ENCODE results near the gene TBC1D22A. TPM values are rescaled to one million over a fixed set of nuclear protein-coding genes. Genes with fewer than 3 reads are reported as not detected.

The TBC1D22A gene
- total RNA-seq, 2 donors from 2014 or later, result 29.5 to 34.8 TPM

DNA sequence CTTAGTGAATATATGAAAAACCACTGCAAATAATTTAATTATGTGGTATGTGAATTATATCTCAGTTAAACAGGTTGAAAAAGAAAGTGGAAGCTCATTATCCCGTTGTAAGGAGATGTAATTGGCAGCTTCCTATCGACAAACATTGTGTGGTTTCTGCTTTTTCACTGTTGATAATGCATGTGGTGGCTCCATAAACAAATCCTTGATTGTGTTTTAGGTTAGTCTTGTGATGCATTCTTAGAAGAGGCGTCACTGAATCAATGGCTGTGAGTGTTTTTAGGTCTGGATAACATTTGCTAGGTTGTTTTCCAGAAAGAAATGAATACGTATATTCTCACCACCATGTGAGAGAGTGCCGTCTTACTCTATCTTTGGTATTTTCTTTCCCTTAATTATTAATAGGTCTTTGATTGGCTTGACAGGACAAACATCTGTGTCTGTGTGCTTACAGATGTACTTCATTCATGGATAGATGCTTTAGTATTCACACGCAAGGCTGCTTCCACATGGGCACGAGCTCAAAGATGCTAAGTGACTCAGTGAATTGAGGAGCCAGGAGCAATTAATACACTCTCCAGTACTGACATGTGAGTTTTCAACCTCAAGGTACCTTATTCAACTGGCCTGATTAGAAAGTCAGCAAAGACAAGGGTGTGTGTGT lies 166.7 kb downstream of the TBC1D22A start:
- DNase-seq, result no peak
- no peaks in the 10 kb centered on the region for H3K9me3 Mint-ChIP-seq
- H3K4me3 Mint-ChIP-seq, result no peak overlapping the region
- no peaks in the 10 kb centered on the region for H3K27me3 Mint-ChIP-seq (ENCODE audit: low read depth)
- no peaks in the 10 kb centered on the region for H3K36me3 Mint-ChIP-seq (ENCODE audit: insufficient read depth in 2 of 2)
- H3K4me1 Mint-ChIP-seq (ENCODE audit: low read depth), result peaks cover 9% of the 10 kb centered on the region
- no peak for ATAC-seq (replicated peaks in 1 of 2)
- H3K27ac Mint-ChIP-seq, result no peak overlapping the region

DNA sequence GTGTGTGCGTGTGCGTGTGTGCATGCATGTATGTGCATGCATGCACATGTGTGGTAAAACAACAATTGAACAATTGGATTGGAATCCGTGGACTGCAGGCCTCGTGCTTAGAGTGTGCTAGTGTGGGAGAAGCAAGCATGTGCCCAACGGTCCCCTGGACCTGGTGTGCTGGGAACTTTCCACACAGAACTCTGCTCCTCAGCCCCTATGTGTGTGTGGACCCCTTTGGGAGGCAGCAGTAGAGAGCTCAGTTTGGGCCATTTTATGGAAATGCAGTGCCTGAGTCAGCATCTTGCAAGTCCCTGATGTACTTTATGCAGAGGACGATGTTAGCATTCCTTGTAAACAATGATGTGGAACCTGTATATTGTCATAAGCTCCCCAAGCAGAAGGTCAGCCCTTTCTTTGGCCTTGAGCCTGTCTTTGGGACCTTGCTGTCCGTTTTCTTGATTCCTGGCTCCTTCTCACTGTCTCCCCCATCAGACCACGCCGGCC lies 167.3 kb downstream of the TBC1D22A start:
- Mint-ChIP-seq H3K27me3 (ENCODE audit: low read depth) (no peaks in the 10 kb centered on the region), H3K4me1 (ENCODE audit: low read depth) (peaks cover 15% of the 10 kb centered on the region), H3K4me3 (no peak overlapping the region), H3K36me3 (ENCODE audit: insufficient read depth in 2 of 2) (no peaks in the 10 kb centered on the region), H3K27ac (no peak overlapping the region), H3K9me3 (no peaks in the 10 kb centered on the region)
- no peak for DNase-seq
- no peak for ATAC-seq (replicated peaks in 1 of 2)

DNA sequence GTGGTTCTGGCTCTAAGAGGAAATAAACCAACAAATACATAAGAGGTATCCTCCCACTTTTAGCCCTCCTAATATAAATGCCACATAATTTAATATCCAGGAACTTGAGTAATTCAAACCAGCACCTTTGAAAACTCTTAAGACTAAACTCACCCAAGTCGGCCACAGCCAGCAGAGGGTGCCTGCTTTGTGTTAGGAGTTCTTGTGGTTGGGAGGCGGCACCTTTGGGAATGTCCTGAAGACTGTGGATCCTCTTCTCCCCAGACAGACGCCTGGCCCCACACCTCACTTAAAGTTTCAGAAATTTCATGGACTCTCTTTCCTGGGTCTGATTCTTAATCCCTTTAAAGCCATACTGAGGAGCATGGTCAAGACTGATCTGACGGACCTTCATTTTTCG lies 169.0 kb downstream of the TBC1D22A start:
- ATAC-seq (replicated peaks in 1 of 2) (no peak), DNase-seq (no peak)
- H3K4me1 Mint-ChIP-seq (ENCODE audit: low read depth), result peaks cover 18% of the 10 kb centered on the region
- H3K9me3 Mint-ChIP-seq, result no peaks in the 10 kb centered on the region
- H3K4me3 Mint-ChIP-seq, result no peak overlapping the region
- no peaks in the 10 kb centered on the region for H3K36me3 Mint-ChIP-seq (ENCODE audit: insufficient read depth in 2 of 2)
- no peak overlapping the region for H3K27ac Mint-ChIP-seq
- H3K27me3 Mint-ChIP-seq (ENCODE audit: low read depth), result no peaks in the 10 kb centered on the region

DNA sequence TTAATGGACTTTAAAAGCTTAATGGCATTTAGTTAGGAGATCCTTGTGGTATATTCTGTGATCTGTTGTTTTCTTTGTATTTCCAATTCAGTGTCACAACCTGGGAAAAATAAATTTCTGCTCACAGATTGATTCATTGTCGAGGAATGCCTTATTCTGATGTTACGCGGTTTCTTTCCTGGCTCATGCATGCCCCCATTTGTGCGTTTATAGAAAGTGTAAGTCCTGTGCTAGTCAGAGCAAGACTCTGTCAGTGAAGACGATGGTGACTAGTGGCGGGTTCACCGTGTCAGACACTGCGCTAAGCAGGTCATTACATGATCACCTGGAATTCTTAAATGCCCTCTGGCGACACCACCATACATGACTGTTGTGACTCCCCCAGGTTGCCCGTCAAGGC lies 169.4 kb downstream of the TBC1D22A start:
- Mint-ChIP-seq H3K27ac (no peak overlapping the region), H3K4me3 (no peak overlapping the region), H3K27me3 (ENCODE audit: low read depth) (no peaks in the 10 kb centered on the region), H3K4me1 (ENCODE audit: low read depth) (peaks cover 18% of the 10 kb centered on the region), H3K36me3 (ENCODE audit: insufficient read depth in 2 of 2) (no peaks in the 10 kb centered on the region), H3K9me3 (no peaks in the 10 kb centered on the region)
- DNase-seq (no peak), ATAC-seq (replicated peaks in 1 of 2) (no peak)

DNA sequence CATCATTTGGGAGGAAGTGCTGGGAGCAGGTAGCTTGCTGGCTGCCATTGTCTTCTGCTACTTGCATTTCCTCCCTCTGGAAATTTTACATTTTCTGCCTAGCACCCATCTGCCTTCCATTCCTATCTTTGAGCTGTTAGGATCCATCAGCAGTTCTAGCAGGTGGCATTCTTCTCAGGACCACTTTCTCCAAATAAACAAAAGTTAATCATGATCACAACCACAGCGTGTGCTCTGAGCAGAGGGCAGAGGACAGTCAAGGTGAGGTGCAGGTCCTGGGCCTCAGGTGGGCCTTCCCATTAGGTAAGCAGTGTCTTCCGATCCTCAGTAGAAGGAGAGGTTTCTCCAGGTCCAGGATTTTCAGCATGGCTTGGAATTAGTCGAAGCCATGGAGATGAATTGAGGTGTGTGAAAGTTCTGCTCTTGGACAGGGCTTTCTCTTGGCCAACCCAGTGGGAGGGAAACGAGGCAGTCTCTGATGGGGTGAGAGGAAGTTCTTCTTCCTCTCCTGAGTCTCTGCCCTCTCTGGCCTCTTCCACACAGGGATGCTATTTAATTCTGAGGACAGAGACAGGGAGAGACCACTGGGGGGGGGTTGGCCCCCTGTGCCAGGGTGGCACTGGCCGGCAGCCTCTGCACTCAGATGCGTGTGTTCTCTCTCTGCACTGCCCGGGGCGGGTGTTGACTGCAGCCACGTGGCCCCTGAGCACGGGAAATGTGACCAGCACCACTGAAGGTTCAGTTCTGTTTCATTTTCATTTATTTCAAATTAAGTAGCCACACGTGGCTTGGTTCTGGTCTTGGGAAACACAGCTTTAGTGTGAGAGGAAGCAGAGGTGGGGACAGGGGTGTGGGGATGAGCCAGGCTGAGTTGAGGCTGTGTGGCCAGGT lies 170.8 kb downstream of the TBC1D22A start:
- DNase-seq, result no peak
- Mint-ChIP-seq H3K4me3 (no peak overlapping the region), H3K27me3 (ENCODE audit: low read depth) (no peaks in the 10 kb centered on the region), H3K27ac (no peak overlapping the region), H3K36me3 (ENCODE audit: insufficient read depth in 2 of 2) (no peaks in the 10 kb centered on the region), H3K4me1 (ENCODE audit: low read depth) (peaks cover 18% of the 10 kb centered on the region), H3K9me3 (no peaks in the 10 kb centered on the region)
- no peak for ATAC-seq (replicated peaks in 1 of 2)

- DNase-seq, result no peak
- Mint-ChIP-seq H3K27ac (no peak overlapping the region), H3K36me3 (ENCODE audit: insufficient read depth in 2 of 2) (no peaks in the 10 kb centered on the region), H3K9me3 (no peaks in the 10 kb centered on the region), H3K4me3 (peak overlapping the region in 1 of 2 donors; percentile 20), H3K4me1 (ENCODE audit: low read depth) (peaks cover 18% of the 10 kb centered on the region), H3K27me3 (ENCODE audit: low read depth) (no peaks in the 10 kb centered on the region)
- no peak for ATAC-seq (replicated peaks in 1 of 2)
Observed at GRCh38 chr22:46934172-46934745, 171.8 kb downstream of the TBC1D22A start.

- Mint-ChIP-seq H3K4me1 (ENCODE audit: low read depth) (peaks cover 18% of the 10 kb centered on the region), H3K27ac (no peak overlapping the region), H3K36me3 (ENCODE audit: insufficient read depth in 2 of 2) (no peaks in the 10 kb centered on the region), H3K27me3 (ENCODE audit: low read depth) (no peaks in the 10 kb centered on the region), H3K4me3 (peak overlapping the region in 1 of 2 donors; percentile 20), H3K9me3 (no peaks in the 10 kb centered on the region)
- ATAC-seq (replicated peaks in 1 of 2) (peak; percentile 86 to 98), DNase-seq (peak; percentile 28 to 33)
Observed at GRCh38 chr22:46934746-46935491, 172.5 kb downstream of the TBC1D22A start.

GRCh38 chr22:46935506-46936377 lies 173.3 kb downstream of the TBC1D22A start:
- no peaks in the 10 kb centered on the region for H3K36me3 Mint-ChIP-seq (ENCODE audit: insufficient read depth in 2 of 2)
- H3K4me3 Mint-ChIP-seq, result no peak overlapping the region
- H3K4me1 Mint-ChIP-seq (ENCODE audit: low read depth), result peaks cover 18% of the 10 kb centered on the region
- DNase-seq, result no peak
- no peaks in the 10 kb centered on the region for H3K27me3 Mint-ChIP-seq (ENCODE audit: low read depth)
- H3K27ac Mint-ChIP-seq, result peak overlapping the region; percentile 53
- no peaks in the 10 kb centered on the region for H3K9me3 Mint-ChIP-seq
- ATAC-seq (replicated peaks in 1 of 2), result no peak

GRCh38 chr22:46936378-46936903 lies 174.0 kb downstream of the TBC1D22A start:
- H3K4me3 Mint-ChIP-seq, result no peak overlapping the region
- H3K9me3 Mint-ChIP-seq, result no peaks in the 10 kb centered on the region
- no peak for ATAC-seq (replicated peaks in 1 of 2)
- H3K27me3 Mint-ChIP-seq (ENCODE audit: low read depth), result no peaks in the 10 kb centered on the region
- peaks cover 18% of the 10 kb centered on the region for H3K4me1 Mint-ChIP-seq (ENCODE audit: low read depth)
- H3K27ac Mint-ChIP-seq, result no peak overlapping the region
- no peak for DNase-seq
- no peaks in the 10 kb centered on the region for H3K36me3 Mint-ChIP-seq (ENCODE audit: insufficient read depth in 2 of 2)

GRCh38 chr22:46937185-46937584 lies 174.7 kb downstream of the TBC1D22A start:
- Mint-ChIP-seq H3K36me3 (ENCODE audit: insufficient read depth in 2 of 2) (no peaks in the 10 kb centered on the region), H3K4me1 (ENCODE audit: low read depth) (peaks cover 18% of the 10 kb centered on the region), H3K4me3 (no peak overlapping the region), H3K27me3 (ENCODE audit: low read depth) (no peaks in the 10 kb centered on the region), H3K9me3 (no peaks in the 10 kb centered on the region), H3K27ac (no peak overlapping the region)
- ATAC-seq (replicated peaks in 1 of 2) (no peak), DNase-seq (no peak)

DNA sequence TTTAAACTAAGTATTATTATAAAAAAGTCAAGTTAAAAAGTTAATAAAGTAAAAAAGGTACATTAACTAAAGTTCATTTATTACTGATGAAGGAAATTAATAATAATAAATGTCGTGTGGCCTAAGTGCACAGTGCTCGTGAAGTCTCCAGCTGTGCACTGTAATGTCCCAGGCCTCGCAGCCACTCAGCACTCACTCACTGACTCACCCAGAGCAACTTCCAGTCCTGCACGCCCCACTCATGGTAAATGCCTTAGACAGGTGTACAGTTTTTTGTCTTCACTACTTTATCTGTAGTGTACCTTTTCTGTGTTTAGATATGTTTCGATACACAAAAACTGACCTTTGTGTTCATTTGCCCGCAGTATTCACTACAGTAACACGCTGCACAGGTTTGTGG lies 175.5 kb downstream of the TBC1D22A start:
- DNase-seq (no peak), ATAC-seq (replicated peaks in 1 of 2) (no peak)
- peaks cover 18% of the 10 kb centered on the region for H3K4me1 Mint-ChIP-seq (ENCODE audit: low read depth)
- no peaks in the 10 kb centered on the region for H3K9me3 Mint-ChIP-seq
- H3K27ac Mint-ChIP-seq, result no peak overlapping the region
- H3K36me3 Mint-ChIP-seq (ENCODE audit: insufficient read depth in 2 of 2), result peaks cover 1 to 2% of the 10 kb centered on the region in 2 donors
- no peaks in the 10 kb centered on the region for H3K27me3 Mint-ChIP-seq (ENCODE audit: low read depth)
- H3K4me3 Mint-ChIP-seq, result no peak overlapping the region

Measured in activated T-cell treated with anti-CD3 and anti-CD28 coated beads, Interleukin-2, amount 50 U/mL, for 72 hours (primary cell).